Neural cell (in vitro differentiated cells): ENCODE data around the gene ZDHHC8. TPM values are rescaled to one million over a fixed set of nuclear protein-coding genes. Genes with fewer than 3 reads are reported as not detected.

Experiments
- H2AFZ ChIP-seq: fragments of 200-600, 300-800 bp; sonication (generic), shearing (Covaris generic); 2 replicates; pipeline ENCODE4 v1.6.0; 2014; ENCODE audit warnings: low read depth, mild to moderate bottlenecking, antibody characterized with exemption, low read length, moderate library complexity
- H3F3A ChIP-seq: fragments of 200-600 bp; shearing (Covaris generic); 2 replicates; pipeline ENCODE4 v1.6.1; 2016; ENCODE audit warnings: mild to moderate bottlenecking, moderate library complexity, mixed read lengths, antibody characterized with exemption, low read length; ENCODE audit not compliant: insufficient read depth, poor library complexity, severe bottlenecking
- H3K27ac ChIP-seq: fragments of 200-600, 300-800 bp; sonication (generic), shearing (Covaris generic); 2 replicates; pipeline ENCODE4 v1.5.1; 2014; ENCODE audit warnings: mild to moderate bottlenecking, low read length, moderate library complexity
- H3K27me3 ChIP-seq: fragments of 300-800, 200-600 bp; sonication (generic), shearing (Covaris generic); 2 replicates; pipeline ENCODE4 v1.6.0; 2014; ENCODE audit warnings: mild to moderate bottlenecking, low read depth, low read length, moderate library complexity; ENCODE audit not compliant: insufficient read depth
- H3K36me3 ChIP-seq: fragments of 300-800, 200-600 bp; sonication (generic), shearing (Covaris generic); 2 replicates; pipeline ENCODE4 v1.5.1; 2014; ENCODE audit warnings: mild to moderate bottlenecking, antibody characterized with exemption, low read length, moderate library complexity; ENCODE audit not compliant: insufficient read depth
- H3K4me2 ChIP-seq: fragments of 300-800, 200-600 bp; sonication (generic), shearing (Covaris generic); 2 replicates; pipeline ENCODE4 v1.6.0; 2014; ENCODE audit warnings: mild to moderate bottlenecking, low read length
- H3K4me3 ChIP-seq: fragments of 300-800, 200-600 bp; sonication (generic), shearing (Covaris generic); 2 replicates; pipeline ENCODE4 v1.5.1; 2014; ENCODE audit warnings: mild to moderate bottlenecking, low read length, moderate library complexity
- H3K79me2 ChIP-seq: fragments of 200-600 bp; shearing (Covaris generic); replicated peaks from 2 replicates; pipeline ENCODE4 v1.6.0; 2014; ENCODE audit warnings: mild to moderate bottlenecking, low read length, moderate library complexity; ENCODE audit not compliant: insufficient read depth
- H3K9ac ChIP-seq: fragments of 300-800, 200-600 bp; sonication (generic), shearing (Covaris generic); 2 replicates; pipeline ENCODE4 v1.6.1; 2016; ENCODE audit warnings: mild to moderate bottlenecking, low read length, mixed read lengths
- H3K9me2 ChIP-seq: fragments of 200-600 bp; shearing (Covaris generic); 2 replicates; pipeline ENCODE4 v1.6.1; 2016; ENCODE audit warnings: mild to moderate bottlenecking, low read length, mixed read lengths; ENCODE audit not compliant: insufficient read depth
- H3K9me3 ChIP-seq: fragments of 200-600, 300-800 bp; sonication (generic), shearing (Covaris generic); 2 replicates; pipeline ENCODE4 v1.6.1; 2016; ENCODE audit warnings: mild to moderate bottlenecking, mixed run types, low read length, moderate library complexity, mixed read lengths
- H4K20me1 ChIP-seq: fragments of 200-600 bp; shearing (Covaris generic); 2 replicates; pipeline ENCODE4 v1.6.1; 2016; ENCODE audit warnings: mild to moderate bottlenecking, mixed run types; ENCODE audit not compliant: insufficient read depth
- CTCF ChIP-seq: fragments of 450-650 bp; IDR thresholded peaks from 2 replicates; pipeline ENCODE4 v1.5.1; 2014; ENCODE audit warnings: antibody characterized with exemption, mild to moderate bottlenecking, moderate library complexity; ENCODE audit not compliant: poor library complexity, severe bottlenecking
- EP300 ChIP-seq: fragments of 450-650 bp; conservative IDR thresholded peaks from 2 replicates; pipeline ENCODE4 v1.6.1; 2014; ENCODE audit warnings: antibody characterized with exemption, mild to moderate bottlenecking, moderate library complexity; ENCODE audit not compliant: poor library complexity, severe bottlenecking
- EZH2 ChIP-seq: fragments of 200-600, 300-800 bp; shearing (Covaris generic), sonication (generic); IDR thresholded peaks from 2 replicates; pipeline ENCODE4 v1.6.1; 2014; ENCODE audit warnings: antibody characterized with exemption, low read length, borderline replicate concordance, mild to moderate bottlenecking; ENCODE audit not compliant: insufficient read depth, poor library complexity, severe bottlenecking
- MXI1 ChIP-seq: fragments of 450-650 bp; conservative IDR thresholded peaks from 2 replicates; pipeline ENCODE4 v1.6.1; 2014; ENCODE audit warnings: antibody characterized with exemption, mild to moderate bottlenecking; ENCODE audit not compliant: poor library complexity, severe bottlenecking
- POLR2AphosphoS5 ChIP-seq: IDR thresholded peaks from 2 replicates; pipeline ENCODE4 v1.6.1; 2012
- RAD21 ChIP-seq: fragments of 450-650 bp; conservative IDR thresholded peaks from 2 replicates; pipeline ENCODE4 v1.6.1; 2014; ENCODE audit warnings: antibody characterized with exemption, mild to moderate bottlenecking, moderate library complexity
- REST ChIP-seq: IDR thresholded peaks from 2 replicates; pipeline ENCODE4 v1.6.1; 2012; ENCODE audit warnings: borderline replicate concordance
- SMC3 ChIP-seq: fragments of 450-650 bp; conservative IDR thresholded peaks from 2 replicates; pipeline ENCODE4 v1.6.1; 2014; ENCODE audit warnings: antibody characterized with exemption, mild to moderate bottlenecking, moderate library complexity; ENCODE audit not compliant: poor library complexity
- TAF1 ChIP-seq: IDR thresholded peaks from 2 replicates; pipeline ENCODE4 v1.6.1; 2012; ENCODE audit warnings: low read depth
- polyA plus RNA-seq: library from polyadenylated mRNA; depleted of rRNA; stranded (reverse); fragments of >200 nt; gene quantifications from 2 replicates; pipeline ENCODE4 v1.2.3, GENCODE V29; 2014

Gene ZDHHC8
- polyA plus RNA-seq, 1 donor from 2014 or later: 4.5 TPM

- no peaks in the 10 kb centered on the region for H3K9me3 ChIP-seq
- no peaks in the 10 kb centered on the region for H3F3A ChIP-seq
- no peak for TF ChIP-seq EP300
- no peak for TF ChIP-seq SMC3
- TF ChIP-seq CTCF: no peak
- TF ChIP-seq EZH2: no peak
- no peak for TF ChIP-seq MXI1
- TF ChIP-seq POLR2AphosphoS5: no peak
- no peak for TF ChIP-seq REST
- TF ChIP-seq TAF1: no peak
- no peak for TF ChIP-seq RAD21
- peak overlapping the region; percentile 67 for H3K27ac ChIP-seq
- H3K4me2 ChIP-seq: no peak overlapping the region
- H3K36me3 ChIP-seq: no peaks in the 10 kb centered on the region
- H3K27me3 ChIP-seq: no peaks in the 10 kb centered on the region
- no peaks in the 10 kb centered on the region for H3K9me2 ChIP-seq
- H3K4me3 ChIP-seq: peak overlapping the region; percentile 82
- H3K79me2 ChIP-seq: no peaks in the 10 kb centered on the region
- no peaks in the 10 kb centered on the region for H4K20me1 ChIP-seq
- H3K9ac ChIP-seq: peak overlapping the region; percentile 86
- peak overlapping the region; percentile 45 for H2AFZ ChIP-seq
Observed at GRCh38 chr22:20130731-20131596, 640 bp upstream of the ZDHHC8 start.

GRCh38 chr22:20131859-20132685, 468 bp downstream of the ZDHHC8 start:
- Histone ChIP-seq H3K4me3 (peak overlapping the region; percentile 90), H3K27me3 (no peaks in the 10 kb centered on the region), H4K20me1 (no peaks in the 10 kb centered on the region), H3K4me2 (peak overlapping the region; percentile 68), H3K9me3 (no peaks in the 10 kb centered on the region), H3K79me2 (no peaks in the 10 kb centered on the region), H3K36me3 (no peaks in the 10 kb centered on the region), H3K9ac (peak overlapping the region; percentile 68), H3K9me2 (no peaks in the 10 kb centered on the region), H3F3A (no peaks in the 10 kb centered on the region), H3K27ac (no peak overlapping the region), H2AFZ (no peak overlapping the region)
- TF ChIP-seq EZH2 (no peak), TAF1 (no peak), EP300 (no peak), MXI1 (peak; percentile 30), CTCF (no peak), REST (no peak)
